ENCODE data around the gene CPPED1.
"Not testable (repeated sequence)": the region's sequence is repeated elsewhere in the genome, so short reads cannot be mapped to it uniquely, and the experiment has no call there.

CPPED1 gene

DNA sequence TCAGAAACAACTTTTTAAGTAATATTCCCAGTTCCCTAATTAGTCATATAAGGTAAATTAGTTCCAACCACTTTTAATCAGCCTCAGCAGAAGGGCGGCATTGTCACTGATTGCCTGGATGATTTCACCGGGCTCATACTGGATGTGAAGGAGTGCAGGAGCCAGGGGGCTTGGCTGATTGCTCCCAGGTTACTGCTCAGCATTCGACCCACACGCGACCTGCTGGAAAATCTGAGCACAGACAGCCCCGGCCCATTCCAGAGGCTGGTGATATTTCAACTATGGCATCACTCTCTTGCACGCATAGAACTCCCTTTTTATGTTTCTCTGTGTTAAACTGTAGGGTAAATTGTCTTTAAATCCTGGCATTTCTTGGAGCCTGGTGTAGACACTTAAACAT lies 34.2 kb downstream of the CPPED1 start:
- Histone ChIP-seq H3K9ac (ENCODE audit: low read depth, low read length) (no peak overlapping the region), H3K9me3 (ENCODE audit: control insufficient read depth, insufficient read depth, low read length) (no peaks in the 10 kb centered on the region), H3K4me1 (ENCODE audit: insufficient read depth, low read length) (no peaks in the 10 kb centered on the region), H3K36me3 (ENCODE audit: insufficient read depth, low read length) (no peaks in the 10 kb centered on the region)

DNA sequence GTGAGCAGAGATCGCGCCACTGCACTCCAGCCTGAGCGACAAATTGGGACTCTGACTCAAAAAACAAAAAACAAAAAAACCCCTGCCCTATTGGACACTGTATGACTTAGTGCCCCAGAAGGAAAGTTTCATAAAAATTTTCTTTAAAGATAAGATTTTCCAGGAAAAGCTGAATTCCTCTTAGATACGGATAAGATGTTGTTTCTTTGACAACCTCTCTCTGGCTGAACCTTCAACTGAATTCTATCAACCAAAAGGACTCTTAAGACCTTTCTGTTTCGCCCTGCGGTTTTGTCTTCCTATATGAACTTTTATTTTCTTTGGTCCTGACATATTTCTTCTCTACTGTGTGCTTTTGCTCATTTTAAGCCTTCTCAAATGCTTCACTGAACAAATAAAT lies 35.8 kb downstream of the CPPED1 start:
- H3K9ac ChIP-seq (ENCODE audit: low read depth, low read length): no peak overlapping the region

DNA sequence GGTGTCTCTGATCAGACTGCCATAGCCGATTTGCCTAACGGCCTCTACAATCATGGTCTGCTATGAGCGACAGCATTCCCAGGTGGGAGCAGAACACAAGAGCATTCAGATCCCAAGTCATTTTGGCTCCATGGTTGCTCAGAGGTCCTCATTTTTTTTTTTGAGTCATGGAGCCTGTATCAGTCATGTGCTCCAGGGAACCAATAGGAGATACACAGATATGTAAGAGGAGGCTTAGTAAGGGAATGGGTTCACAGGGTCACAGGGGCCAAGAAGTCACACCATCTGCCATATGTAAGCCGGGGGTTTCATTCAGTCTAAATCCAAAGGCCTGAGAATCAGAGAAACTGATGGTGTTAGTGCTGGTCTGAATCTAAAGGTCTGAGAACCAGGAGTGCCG lies 36.8 kb downstream of the CPPED1 start:
- Histone ChIP-seq H3K9ac (ENCODE audit: low read depth, low read length) (no peak overlapping the region), H3K4me1 (ENCODE audit: insufficient read depth, low read length) (no peaks in the 10 kb centered on the region), H3K9me3 (ENCODE audit: control insufficient read depth, insufficient read depth, low read length) (no peaks in the 10 kb centered on the region), H3K36me3 (ENCODE audit: insufficient read depth, low read length) (no peaks in the 10 kb centered on the region)

More for the DNA sequence above, 35.8 kb downstream of the CPPED1 start:
- Histone ChIP-seq H3K9me3 (ENCODE audit: control insufficient read depth, insufficient read depth, low read length) (no peaks in the 10 kb centered on the region), H3K4me1 (ENCODE audit: insufficient read depth, low read length) (no peaks in the 10 kb centered on the region), H3K36me3 (ENCODE audit: insufficient read depth, low read length) (no peaks in the 10 kb centered on the region)

DNA sequence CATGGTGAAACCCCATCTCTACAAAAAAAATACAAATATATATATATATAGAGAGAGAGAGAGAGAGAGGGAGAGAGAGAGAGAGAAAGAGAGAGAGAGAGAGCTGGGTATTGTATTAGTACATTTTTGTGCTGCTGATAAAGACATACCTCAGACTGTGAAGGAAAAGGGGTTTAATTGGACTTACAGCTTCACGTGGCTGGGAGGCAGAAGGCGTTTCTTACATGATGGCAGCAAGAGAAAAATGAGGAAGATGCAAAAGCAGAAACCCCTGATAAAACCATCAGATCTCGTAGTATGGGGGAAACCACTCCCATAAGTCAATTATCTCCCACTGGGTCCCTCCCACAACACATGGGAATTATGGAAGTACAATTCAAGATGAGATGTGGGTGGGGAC lies 37.5 kb downstream of the CPPED1 start:
- not testable (repeated sequence) for H3K9ac ChIP-seq (ENCODE audit: low read depth, low read length); H3K9me3 ChIP-seq (ENCODE audit: control insufficient read depth, insufficient read depth, low read length); H3K36me3 ChIP-seq (ENCODE audit: insufficient read depth, low read length); H3K4me1 ChIP-seq (ENCODE audit: insufficient read depth, low read length)

DNA sequence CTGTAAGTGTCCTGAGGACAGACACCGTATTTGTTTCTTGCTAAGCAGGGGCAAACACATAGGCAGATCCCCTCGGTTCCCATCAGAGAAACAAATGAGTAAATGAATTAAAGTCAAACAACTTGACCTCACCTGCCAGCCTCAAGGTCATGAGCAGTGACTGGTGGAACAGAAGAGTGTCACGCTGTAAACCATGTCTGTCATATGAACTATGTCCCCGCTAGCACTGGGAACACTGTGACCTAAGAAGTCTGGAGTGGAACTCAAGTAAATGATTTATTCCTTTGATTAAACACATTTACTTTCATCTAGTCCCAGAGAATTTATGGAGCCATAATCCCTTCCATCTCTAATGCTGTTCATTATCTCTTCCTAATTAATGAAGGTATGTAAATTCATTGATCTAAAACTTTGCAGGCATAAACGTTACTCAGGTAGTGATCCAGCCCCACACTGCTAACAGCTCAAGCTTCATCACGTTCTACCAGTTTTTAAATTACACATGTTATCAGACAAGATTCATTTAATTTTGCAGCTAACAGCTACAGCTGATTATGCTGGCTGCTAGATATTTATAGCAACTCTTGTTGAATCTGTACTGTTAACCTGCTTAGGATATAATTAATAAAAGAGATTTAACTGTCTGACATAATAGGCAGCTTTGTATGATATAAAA lies 38.7 kb downstream of the CPPED1 start:
- Histone ChIP-seq H3K4me1 (ENCODE audit: insufficient read depth, low read length) (no peaks in the 10 kb centered on the region), H3K9me3 (ENCODE audit: control insufficient read depth, insufficient read depth, low read length) (no peaks in the 10 kb centered on the region), H3K9ac (ENCODE audit: low read depth, low read length) (no peak overlapping the region), H3K36me3 (ENCODE audit: insufficient read depth, low read length) (no peaks in the 10 kb centered on the region)

DNA sequence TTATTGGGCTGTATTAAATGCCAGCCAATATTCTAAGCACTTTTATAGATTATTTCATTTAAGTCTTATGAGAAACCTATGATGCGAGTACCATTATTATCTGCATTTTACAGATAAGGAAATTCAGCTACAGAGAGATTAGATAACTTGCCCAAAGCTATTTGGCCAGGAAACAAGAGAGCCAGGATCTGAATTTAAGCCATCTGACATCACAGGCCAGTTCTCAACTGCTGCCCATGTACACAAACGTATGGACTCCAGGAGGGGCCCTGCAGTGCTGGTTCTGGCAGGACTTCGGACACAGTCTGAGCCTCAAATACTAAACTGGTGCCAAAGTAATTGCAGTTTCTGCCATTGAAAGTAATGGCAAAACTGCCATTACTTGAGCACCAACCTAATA lies 40.2 kb downstream of the CPPED1 start:
- H3K36me3 ChIP-seq (ENCODE audit: insufficient read depth, low read length): no peaks in the 10 kb centered on the region
- H3K4me1 ChIP-seq (ENCODE audit: insufficient read depth, low read length): peaks cover 2% of the 10 kb centered on the region; the same call in 1 of the 2 replicates
- H3K9me3 ChIP-seq (ENCODE audit: control insufficient read depth, insufficient read depth, low read length): no peaks in the 10 kb centered on the region
- no peak overlapping the region for H3K9ac ChIP-seq (ENCODE audit: low read depth, low read length)

DNA sequence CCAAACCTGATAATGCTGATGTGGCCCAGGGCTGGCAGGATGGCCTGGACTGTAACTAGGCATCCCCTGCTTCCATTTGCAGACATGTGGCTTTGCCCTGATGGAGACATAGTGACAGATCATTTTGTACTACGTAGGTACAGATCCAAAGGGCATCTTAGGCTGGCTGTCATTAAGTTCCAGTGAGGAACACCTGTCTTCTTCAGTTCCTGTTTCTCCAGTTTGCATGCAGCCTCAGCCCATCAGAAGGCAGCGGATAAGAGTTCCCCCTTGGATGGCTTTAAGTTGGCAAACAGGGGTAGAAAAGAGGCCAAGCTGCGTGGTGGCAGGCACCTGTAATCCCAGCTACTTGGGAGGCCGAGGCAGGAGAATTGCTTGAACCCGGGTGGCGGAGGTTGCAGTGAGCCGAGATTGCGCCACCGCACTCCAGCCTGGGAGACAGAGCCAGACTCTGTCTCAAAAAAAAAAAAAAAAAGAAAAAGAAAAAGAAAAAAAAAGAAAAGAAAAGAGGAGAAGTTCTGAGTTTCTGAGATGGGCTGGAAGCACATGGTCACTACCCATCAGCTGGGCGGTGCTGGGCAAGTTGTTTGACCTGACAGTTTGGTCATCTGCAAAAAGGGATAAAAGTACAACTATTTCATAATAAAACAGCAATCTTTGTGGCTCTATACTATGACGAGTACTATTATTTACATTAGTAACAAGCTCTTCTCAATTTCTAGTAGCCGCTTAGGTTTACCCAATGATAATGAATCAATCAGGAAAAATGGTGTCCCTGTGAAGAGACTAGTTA lies 42.7 kb downstream of the CPPED1 start:
- no peaks in the 10 kb centered on the region for H3K36me3 ChIP-seq (ENCODE audit: insufficient read depth, low read length)
- no peaks in the 10 kb centered on the region for H3K9me3 ChIP-seq (ENCODE audit: control insufficient read depth, insufficient read depth, low read length)
- peaks cover 7% of the 10 kb centered on the region for H3K4me1 ChIP-seq (ENCODE audit: insufficient read depth, low read length)
- no peak overlapping the region for H3K9ac ChIP-seq (ENCODE audit: low read depth, low read length)

DNA sequence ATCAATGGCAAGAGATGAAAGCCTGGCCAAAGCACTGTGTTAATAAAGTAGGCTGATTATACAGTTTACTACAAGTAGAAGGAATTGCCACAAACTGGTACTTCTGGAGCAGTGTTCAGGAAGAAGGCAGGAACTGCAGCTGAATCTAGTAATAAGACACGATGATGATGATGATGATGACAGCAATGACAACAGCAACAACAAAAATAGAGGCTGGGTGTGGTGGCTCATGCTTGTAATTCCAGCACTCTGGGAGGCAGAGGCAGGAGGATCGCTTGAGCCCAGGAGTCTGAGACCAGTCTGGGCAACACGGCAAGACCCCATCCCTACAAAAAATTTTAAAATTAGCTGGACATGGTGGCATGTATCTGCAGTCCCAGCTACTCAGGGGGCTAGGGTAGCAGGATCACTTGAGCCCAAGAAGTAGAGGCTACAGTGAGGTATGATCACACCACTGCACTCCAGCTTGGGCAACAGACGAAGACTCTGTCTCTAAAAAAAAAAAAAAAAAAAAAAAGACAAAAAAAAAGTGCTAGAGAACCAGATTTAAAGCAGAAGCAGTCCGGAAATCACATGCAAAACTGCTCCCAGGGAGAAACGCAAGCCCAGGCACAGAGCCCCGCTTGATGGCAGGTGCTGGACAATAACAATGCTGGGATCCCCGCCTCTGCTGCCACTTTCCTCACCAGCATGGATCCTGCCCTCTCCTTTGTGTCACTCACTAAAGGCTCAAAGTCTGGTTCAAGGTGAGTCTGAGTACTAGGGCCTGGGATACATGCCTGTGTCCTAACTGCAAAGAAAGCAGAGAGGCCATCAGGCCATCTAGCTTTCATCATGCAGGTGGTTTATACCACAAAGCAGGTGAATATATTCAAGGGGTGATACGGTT lies 44.8 kb downstream of the CPPED1 start:
- H3K9ac ChIP-seq (ENCODE audit: low read depth, low read length): no peak overlapping the region
- no peaks in the 10 kb centered on the region for H3K9me3 ChIP-seq (ENCODE audit: control insufficient read depth, insufficient read depth, low read length)
- no peaks in the 10 kb centered on the region for H3K36me3 ChIP-seq (ENCODE audit: insufficient read depth, low read length)

DNA sequence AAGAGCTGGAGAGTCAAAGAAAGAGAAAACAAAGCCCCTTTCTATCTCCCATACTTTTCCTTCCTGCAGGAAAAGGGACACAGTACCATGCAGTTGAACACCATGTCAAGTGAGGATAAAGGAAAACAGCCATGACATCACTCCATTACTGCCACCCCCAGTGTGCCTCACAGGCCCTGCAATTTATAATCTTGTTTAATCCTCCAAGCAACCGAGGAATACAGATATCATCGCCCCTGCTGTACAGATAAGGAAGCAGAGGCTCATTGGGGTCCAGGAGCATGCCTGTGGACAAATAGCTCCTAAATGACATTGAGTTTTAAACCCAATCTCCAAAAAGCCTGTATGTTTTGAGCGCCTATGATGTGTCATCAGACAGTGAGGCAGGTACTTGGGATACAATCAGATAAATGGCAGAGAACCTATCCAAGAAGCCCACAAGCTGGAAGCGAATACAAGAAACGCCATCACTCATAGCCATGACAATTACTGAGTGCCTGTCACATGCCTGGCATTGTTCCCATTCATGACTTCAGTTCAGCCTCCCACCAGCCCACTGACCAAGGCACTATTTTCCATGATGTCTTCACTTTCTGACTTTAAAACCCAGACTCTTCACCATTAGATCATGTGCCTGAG lies 45.5 kb downstream of the CPPED1 start:
- Histone ChIP-seq H3K9ac (ENCODE audit: low read depth, low read length) (no peak overlapping the region), H3K4me1 (ENCODE audit: insufficient read depth, low read length) (peaks cover 7% of the 10 kb centered on the region), H3K9me3 (ENCODE audit: control insufficient read depth, insufficient read depth, low read length) (no peaks in the 10 kb centered on the region), H3K36me3 (ENCODE audit: insufficient read depth, low read length) (no peaks in the 10 kb centered on the region)

More for the DNA sequence above, 44.8 kb downstream of the CPPED1 start:
- peaks cover 7% of the 10 kb centered on the region for H3K4me1 ChIP-seq (ENCODE audit: insufficient read depth, low read length)

DNA sequence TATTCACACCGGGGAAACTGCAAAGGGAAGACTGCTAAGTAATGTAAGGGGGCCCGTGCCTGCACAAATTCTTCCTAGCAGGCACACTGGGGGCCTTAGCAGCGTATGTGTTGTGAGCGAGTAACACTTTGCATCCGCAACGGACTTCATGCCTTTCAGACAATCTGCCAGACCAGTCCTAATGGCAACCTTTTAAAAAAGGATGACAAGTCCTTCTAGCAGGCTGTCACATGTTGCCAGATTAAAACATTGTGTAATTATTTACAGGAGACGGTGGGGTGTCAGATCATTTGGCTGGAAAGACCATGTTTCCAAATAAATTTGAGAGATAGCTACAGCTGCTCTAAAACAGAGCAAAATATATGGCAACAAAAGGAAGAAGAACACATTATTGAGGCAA lies 46.1 kb downstream of the CPPED1 start:
- H3K4me1 ChIP-seq (ENCODE audit: insufficient read depth, low read length): peaks cover 7% of the 10 kb centered on the region
- no peaks in the 10 kb centered on the region for H3K36me3 ChIP-seq (ENCODE audit: insufficient read depth, low read length)
- no peaks in the 10 kb centered on the region for H3K9me3 ChIP-seq (ENCODE audit: control insufficient read depth, insufficient read depth, low read length)
- no peak overlapping the region for H3K9ac ChIP-seq (ENCODE audit: low read depth, low read length)

DNA sequence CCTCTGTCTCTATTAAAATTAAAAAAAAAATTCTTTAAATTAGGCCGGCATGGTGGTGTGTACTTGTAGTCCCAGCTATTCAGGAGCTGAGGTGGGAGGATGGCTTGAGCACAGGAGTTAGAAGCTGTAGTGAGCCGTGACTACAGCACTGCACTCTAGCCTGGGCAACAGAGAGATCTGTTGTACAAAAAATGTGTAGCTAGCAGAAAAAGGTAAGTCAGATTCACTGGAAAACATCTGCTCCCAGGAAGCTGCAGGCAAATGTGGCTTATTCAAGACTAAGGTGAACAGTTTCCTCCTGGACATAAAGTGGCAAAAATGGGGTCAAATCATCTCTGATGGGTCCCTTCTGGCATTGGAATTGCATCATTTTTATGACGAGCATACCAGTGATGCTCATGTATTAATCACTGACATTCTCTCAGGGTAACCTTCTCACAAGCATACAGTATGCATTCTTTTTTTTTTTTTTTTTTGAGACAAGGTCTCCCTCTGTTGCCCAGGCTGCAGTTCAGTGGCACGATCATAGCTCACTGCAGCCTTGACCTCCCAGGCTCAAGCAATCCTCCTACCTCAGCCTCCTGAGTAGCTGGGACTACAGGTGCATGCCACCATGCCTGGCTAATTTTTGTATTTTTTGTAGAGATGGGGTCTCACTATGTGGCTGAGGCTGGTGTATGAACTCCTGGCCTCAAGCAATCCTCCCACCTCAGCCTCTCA lies 48.7 kb downstream of the CPPED1 start:
- Histone ChIP-seq H3K4me1 (ENCODE audit: insufficient read depth, low read length) (peaks cover 7% of the 10 kb centered on the region), H3K36me3 (ENCODE audit: insufficient read depth, low read length) (no peaks in the 10 kb centered on the region), H3K9ac (ENCODE audit: low read depth, low read length) (no peak overlapping the region), H3K9me3 (ENCODE audit: control insufficient read depth, insufficient read depth, low read length) (no peaks in the 10 kb centered on the region)

DNA sequence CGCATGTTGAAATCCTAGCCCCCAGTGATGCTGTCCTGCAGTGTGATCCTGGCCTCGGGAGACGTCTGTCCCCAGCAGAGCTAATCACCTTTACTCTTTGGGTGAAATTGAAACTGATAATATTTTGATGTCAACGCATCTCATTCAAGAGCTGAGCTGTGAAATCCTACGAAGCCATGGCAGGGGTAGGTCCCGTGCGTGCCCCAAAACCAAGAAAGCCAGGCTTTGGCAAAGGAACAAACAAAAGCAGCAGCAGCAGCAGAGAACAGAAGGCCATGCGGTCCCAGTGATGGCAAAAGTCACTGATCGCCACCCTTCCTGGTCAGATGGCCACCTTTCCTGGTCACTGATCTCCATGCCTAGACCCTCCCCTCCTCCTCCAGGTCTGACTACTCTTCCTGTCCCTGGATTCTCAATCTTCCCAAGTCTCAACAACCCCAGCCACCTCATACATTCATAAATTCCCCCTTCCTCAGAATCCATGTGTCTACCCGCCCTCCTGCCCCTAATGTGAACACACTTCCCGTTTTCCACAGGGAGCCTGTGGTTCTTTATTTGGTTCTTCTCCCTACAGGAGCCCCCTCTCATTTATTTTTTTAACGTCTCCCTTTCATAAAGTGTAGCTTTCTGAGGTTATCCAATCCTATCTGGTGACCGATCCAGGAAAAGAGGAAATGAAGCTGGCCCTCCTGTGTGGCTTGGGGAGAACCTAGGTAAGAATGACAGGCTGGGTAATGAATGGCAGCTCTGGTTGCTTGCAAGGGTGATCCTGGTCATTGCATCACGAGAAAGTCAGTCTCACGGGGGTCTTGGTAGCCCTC lies 50.3 kb downstream of the CPPED1 start:
- H3K9ac ChIP-seq (ENCODE audit: low read depth, low read length): no peak overlapping the region
- no peaks in the 10 kb centered on the region for H3K36me3 ChIP-seq (ENCODE audit: insufficient read depth, low read length)
- H3K4me1 ChIP-seq (ENCODE audit: insufficient read depth, low read length): peaks cover 4% of the 10 kb centered on the region
- H3K9me3 ChIP-seq (ENCODE audit: control insufficient read depth, insufficient read depth, low read length): no peaks in the 10 kb centered on the region

DNA sequence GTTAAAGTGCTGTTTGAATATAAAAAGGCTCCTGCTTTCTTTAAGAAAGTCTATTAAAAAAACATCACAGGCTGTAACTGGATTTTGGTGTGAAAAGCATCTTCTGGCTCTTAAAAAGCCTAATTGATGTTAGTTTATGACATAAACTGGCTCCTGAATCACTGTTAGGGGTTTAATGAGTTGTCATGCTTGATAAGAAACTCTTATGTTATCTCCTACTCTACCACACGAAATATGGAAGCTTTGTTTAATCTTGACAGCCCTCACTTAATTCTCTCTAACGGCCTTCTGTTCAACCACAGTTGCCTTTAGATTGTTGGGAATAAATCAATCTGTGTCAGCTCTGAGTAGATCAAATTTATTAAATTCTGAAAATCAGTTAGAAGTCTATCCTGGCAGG lies 51.5 kb downstream of the CPPED1 start:
- H3K9ac ChIP-seq (ENCODE audit: low read depth, low read length): no peak overlapping the region
- no peaks in the 10 kb centered on the region for H3K9me3 ChIP-seq (ENCODE audit: control insufficient read depth, insufficient read depth, low read length)
- H3K4me1 ChIP-seq (ENCODE audit: insufficient read depth, low read length): no peaks in the 10 kb centered on the region
- H3K36me3 ChIP-seq (ENCODE audit: insufficient read depth, low read length): no peaks in the 10 kb centered on the region

Measured in ES-I3 (cell line).